H9 (cell line): ENCODE measurements around the gene PKD1. TPM values are rescaled to one million over a fixed set of nuclear protein-coding genes. Genes with fewer than 3 reads are reported as not detected.

Source experiments
- DNase-seq: peaks from one replicate; pipeline ENCODE4 v3.0.0-alpha.2; 2017
- H2AFZ ChIP-seq: one replicate; pipeline ENCODE4 v1.6.1; 2013; ENCODE audit warnings: mild to moderate bottlenecking, low read length, control low read depth, moderate library complexity
- H2AK5ac ChIP-seq: 2 replicates; pipeline ENCODE4 v1.6.1; 2013; ENCODE audit warnings: low read length, control low read depth, mixed read lengths; ENCODE audit not compliant: insufficient read length
- H2BK120ac ChIP-seq: one replicate; pipeline ENCODE4 v1.6.1; 2013; ENCODE audit warnings: low read depth, mild to moderate bottlenecking, low read length, control low read depth, inconsistent platforms; ENCODE audit not compliant: poor library complexity, severe bottlenecking
- H2BK12ac ChIP-seq: 2 replicates; pipeline ENCODE4 v1.6.1; 2013; ENCODE audit warnings: low read length, control low read depth, mixed read lengths, low read depth; ENCODE audit not compliant: insufficient read length
- H2BK15ac ChIP-seq: 2 replicates; pipeline ENCODE4 v1.6.1; 2013; ENCODE audit warnings: low read depth, low read length, control low read depth
- H2BK20ac ChIP-seq: one replicate; pipeline ENCODE4 v1.6.1; 2013; ENCODE audit warnings: low read depth, mild to moderate bottlenecking, low read length, control low read depth, inconsistent platforms; ENCODE audit not compliant: poor library complexity, severe bottlenecking
- H2BK5ac ChIP-seq: 2 replicates; pipeline ENCODE4 v1.6.1; 2013; ENCODE audit warnings: low read length, control low read depth, mixed read lengths; ENCODE audit not compliant: insufficient read length
- H3K14ac ChIP-seq: 2 replicates; pipeline ENCODE4 v1.6.1; 2013; ENCODE audit warnings: low read length, control low read depth; ENCODE audit not compliant: insufficient read depth
- H3K18ac ChIP-seq: 2 replicates; pipeline ENCODE4 v1.6.1; 2013; ENCODE audit warnings: low read depth, mild to moderate bottlenecking, mixed read lengths, low read length, control low read depth; ENCODE audit not compliant: insufficient read length
- H3K23ac ChIP-seq: 2 replicates; pipeline ENCODE4 v1.6.1; 2013; ENCODE audit warnings: low read length, control low read depth, mixed read lengths, low read depth; ENCODE audit not compliant: insufficient read length
- H3K23me2 ChIP-seq: 2 replicates; pipeline ENCODE4 v1.6.1; 2013; ENCODE audit warnings: low read depth, mild to moderate bottlenecking, mixed read lengths, low read length, control low read depth; ENCODE audit not compliant: insufficient read length, poor library complexity, severe bottlenecking
- H3K27ac ChIP-seq: 2 replicates; pipeline ENCODE4 v1.5.1; 2013; ENCODE audit warnings: low read length, control low read depth, mixed read lengths, low read depth; ENCODE audit not compliant: insufficient read length
- H3K27me3 ChIP-seq: 2 replicates; pipeline ENCODE4 v1.6.1; 2013; ENCODE audit warnings: low read length, control low read depth, inconsistent platforms; ENCODE audit not compliant: insufficient read depth
- H3K4ac ChIP-seq: 2 replicates; pipeline ENCODE4 v1.6.1; 2013; ENCODE audit warnings: low read depth, mild to moderate bottlenecking, control low read depth, inconsistent platforms, low read length, moderate library complexity
- H3K4me1 ChIP-seq: 2 replicates; pipeline ENCODE4 v1.6.1; 2013; ENCODE audit warnings: low read length, control low read depth, inconsistent platforms; ENCODE audit not compliant: insufficient read depth
- H3K4me2 ChIP-seq: 2 replicates; pipeline ENCODE4 v1.6.1; 2013; ENCODE audit warnings: low read length, control low read depth, mixed read lengths; ENCODE audit not compliant: insufficient read length, insufficient read depth
- H3K56ac ChIP-seq: 2 replicates; pipeline ENCODE4 v1.6.1; 2013; ENCODE audit warnings: low read depth, mild to moderate bottlenecking, mixed read lengths, low read length, control low read depth; ENCODE audit not compliant: insufficient read length
- H3K79me1 ChIP-seq: 2 replicates; pipeline ENCODE4 v1.6.1; 2013; ENCODE audit warnings: low read depth, mild to moderate bottlenecking, moderate library complexity, low read length, control low read depth, inconsistent platforms; ENCODE audit not compliant: insufficient read depth, poor library complexity, severe bottlenecking
- H3K79me2 ChIP-seq: 2 replicates; pipeline ENCODE4 v1.6.1; 2013; ENCODE audit warnings: low read length, control low read depth, inconsistent platforms; ENCODE audit not compliant: insufficient read depth
- H3K9ac ChIP-seq: 2 replicates; pipeline ENCODE4 v1.6.1; 2013; ENCODE audit warnings: low read length, control low read depth, mixed read lengths; ENCODE audit not compliant: insufficient read length; ENCODE audit errors: extremely low read depth
- H3K9me3 ChIP-seq: one replicate; pipeline ENCODE4 v1.6.1; 2013; ENCODE audit warnings: low read depth, low read length, inconsistent platforms; ENCODE audit not compliant: control insufficient read depth
- H3T11ph ChIP-seq: one replicate; pipeline ENCODE4 v1.6.1; 2013; ENCODE audit warnings: mild to moderate bottlenecking, low read length, control low read depth, inconsistent platforms
- H4K20me1 ChIP-seq: one replicate; pipeline ENCODE4 v1.6.1; 2013; ENCODE audit not compliant: control insufficient read depth, insufficient read length, insufficient read depth
- H4K5ac ChIP-seq: 2 replicates; pipeline ENCODE4 v1.6.1; 2013; ENCODE audit warnings: low read depth, mild to moderate bottlenecking, mixed read lengths, low read length, control low read depth; ENCODE audit not compliant: insufficient read length
- H4K8ac ChIP-seq: replicated peaks from 2 replicates; pipeline ENCODE4 v1.6.1; 2013; ENCODE audit warnings: low read length, control low read depth, mixed read lengths, low read depth; ENCODE audit not compliant: insufficient read length
- H4K91ac ChIP-seq: 2 replicates; pipeline ENCODE4 v1.6.1; 2013; ENCODE audit warnings: low read depth, mild to moderate bottlenecking, moderate library complexity, mixed read lengths, low read length, control low read depth; ENCODE audit not compliant: insufficient read length
- H3K27ac Mint-ChIP-seq, 3 experiments: 2 replicates in 2 of 3; 3 replicates in 1 of 3; pipeline ENCODE4 v1.8.0; 2020 to 2021; ENCODE audit warnings: mixed read lengths in 3 of 3, mild to moderate bottlenecking in 1 of 3, moderate library complexity in 1 of 3
- H3K27me3 Mint-ChIP-seq: 2 replicates; pipeline ENCODE4 v1.8.0; 2021; ENCODE audit warnings: low read depth, mild to moderate bottlenecking, moderate library complexity, mixed read lengths
- H3K36me3 Mint-ChIP-seq, 3 experiments: 2 replicates in 2 of 3; 3 replicates in 1 of 3; pipeline ENCODE4 v1.8.0; 2020 to 2021; ENCODE audit warnings: low read depth in 3 of 3, mixed read lengths in 3 of 3; ENCODE audit not compliant: insufficient read depth in 1 of 3
- H3K4me1 Mint-ChIP-seq, 2 experiments: 2 replicates each; pipeline ENCODE4 v1.8.0; 2020; ENCODE audit warnings: mixed read lengths in 2 of 2
- H3K4me3 Mint-ChIP-seq, 2 experiments: 2 replicates in 1 of 2; 3 replicates in 1 of 2; pipeline ENCODE4 v1.8.0; 2020 to 2021; ENCODE audit warnings: mild to moderate bottlenecking in 2 of 2, mixed read lengths in 2 of 2, moderate library complexity in 1 of 2
- H3K9me3 Mint-ChIP-seq, 2 experiments: 2 replicates in 1 of 2; 3 replicates in 1 of 2; pipeline ENCODE4 v1.8.0; 2020; ENCODE audit warnings: mild to moderate bottlenecking in 2 of 2, mixed read lengths in 2 of 2, moderate library complexity in 1 of 2
- WGBS: extraction: QIAGEN DNeasy Blood & Tissue Kit; methylation state at CpG from one replicate; pipeline ENCODE4 v1.1.7; 2013; ENCODE audit warnings: missing lambda C conversion rate, low lambda C conversion rate, mixed read lengths; ENCODE audit not compliant: insufficient read length; ENCODE audit errors: extremely low coverage; 5-methylcytosine and 5-hydroxymethylcytosine counted together
- total RNA-seq: library from RNA; stranded (reverse); gene quantifications from 2 replicates; pipeline ENCODE4 v1.2.1, GENCODE V29; 2021
- TF ChIP-seq, protein P1 (sequence below): fragments of 200-600 bp; sonication (generic); conservative IDR thresholded peaks from 3 replicates; pipeline ENCODE4 v1.8.0; 2021; ENCODE audit warnings: antibody characterized with exemption, mild to moderate bottlenecking

Gene PKD1
- total RNA-seq, 1 experiment from 2014 or later, result 88.0 TPM

DNA sequence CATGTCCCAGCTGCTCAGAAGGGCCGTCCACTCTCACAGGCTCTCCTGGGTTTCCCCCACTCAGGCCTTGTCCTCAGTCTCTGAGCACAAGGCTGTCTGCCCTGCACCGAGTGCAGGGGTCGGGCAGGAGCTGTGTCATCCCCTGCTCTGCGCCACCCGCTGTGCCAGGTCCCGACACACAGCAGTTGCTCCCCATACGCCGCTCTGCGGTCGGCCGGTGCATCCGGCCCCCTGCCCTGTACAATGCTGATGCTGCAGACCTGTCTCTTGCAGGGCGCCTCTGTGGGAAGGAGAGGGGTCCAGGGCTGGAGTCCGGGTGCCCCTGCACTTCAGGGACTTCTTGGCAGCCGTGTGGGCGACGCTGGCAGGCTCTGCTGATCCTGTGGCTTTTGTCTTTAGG lies 81.8 kb downstream of the PKD1 start:
- Mint-ChIP-seq H3K27me3 (no peaks in the 10 kb centered on the region), H3K9me3 (no peaks in the 10 kb centered on the region), H3K4me1 (no peaks in the 10 kb centered on the region; a peak in 1 of 4 replicates), H3K27ac (no peak overlapping the region), H3K36me3 (peaks cover 6 to 42% (median 40%) of the 10 kb centered on the region in 3 experiments; a peak in 6 of 7 replicates), H3K4me3 (no peak overlapping the region)
- H3K27ac ChIP-seq, result no peak overlapping the region
- no peak overlapping the region for H3T11ph ChIP-seq
- no peak overlapping the region for H4K8ac ChIP-seq
- no peak overlapping the region for H3K23ac ChIP-seq
- H4K91ac ChIP-seq, result no peak overlapping the region
- H3K9me3 ChIP-seq, result no peaks in the 10 kb centered on the region
- H3K4me2 ChIP-seq, result no peak overlapping the region
- H2BK5ac ChIP-seq, result no peak overlapping the region
- H3K18ac ChIP-seq, result no peak overlapping the region
- no peak overlapping the region for H2BK120ac ChIP-seq
- H2BK12ac ChIP-seq, result no peak overlapping the region
- H4K5ac ChIP-seq, result no peak overlapping the region
- H2AFZ ChIP-seq, result no peak overlapping the region
- peaks cover 2% of the 10 kb centered on the region for H4K20me1 ChIP-seq
- no peak overlapping the region for H2BK20ac ChIP-seq
- WGBS, result no CpG with 5 or more reads among the region's 17 CpGs
- H3K79me2 ChIP-seq, result no peaks in the 10 kb centered on the region
- H3K9ac ChIP-seq, result no peak overlapping the region
- TF ChIP-seq, protein P1, sequence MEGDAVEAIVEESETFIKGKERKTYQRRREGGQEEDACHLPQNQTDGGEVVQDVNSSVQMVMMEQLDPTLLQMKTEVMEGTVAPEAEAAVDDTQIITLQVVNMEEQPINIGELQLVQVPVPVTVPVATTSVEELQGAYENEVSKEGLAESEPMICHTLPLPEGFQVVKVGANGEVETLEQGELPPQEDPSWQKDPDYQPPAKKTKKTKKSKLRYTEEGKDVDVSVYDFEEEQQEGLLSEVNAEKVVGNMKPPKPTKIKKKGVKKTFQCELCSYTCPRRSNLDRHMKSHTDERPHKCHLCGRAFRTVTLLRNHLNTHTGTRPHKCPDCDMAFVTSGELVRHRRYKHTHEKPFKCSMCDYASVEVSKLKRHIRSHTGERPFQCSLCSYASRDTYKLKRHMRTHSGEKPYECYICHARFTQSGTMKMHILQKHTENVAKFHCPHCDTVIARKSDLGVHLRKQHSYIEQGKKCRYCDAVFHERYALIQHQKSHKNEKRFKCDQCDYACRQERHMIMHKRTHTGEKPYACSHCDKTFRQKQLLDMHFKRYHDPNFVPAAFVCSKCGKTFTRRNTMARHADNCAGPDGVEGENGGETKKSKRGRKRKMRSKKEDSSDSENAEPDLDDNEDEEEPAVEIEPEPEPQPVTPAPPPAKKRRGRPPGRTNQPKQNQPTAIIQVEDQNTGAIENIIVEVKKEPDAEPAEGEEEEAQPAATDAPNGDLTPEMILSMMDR, result no peak
- H3K27me3 ChIP-seq, result no peaks in the 10 kb centered on the region
- H3K4me1 ChIP-seq, result no peaks in the 10 kb centered on the region
- no peak for DNase-seq
- no peak overlapping the region for H2AK5ac ChIP-seq
- no peak overlapping the region for H3K14ac ChIP-seq
- no peak overlapping the region for H3K4ac ChIP-seq
- H2BK15ac ChIP-seq, result no peak overlapping the region
- no peaks in the 10 kb centered on the region for H3K79me1 ChIP-seq
- H3K23me2 ChIP-seq, result no peaks in the 10 kb centered on the region
- H3K56ac ChIP-seq, result no peak overlapping the region
